Ovary (tissue), 9 donors: ENCODE data around the gene GSN. TPM values are rescaled to one million over a fixed set of nuclear protein-coding genes. Genes with fewer than 3 reads are reported as not detected.
A peak's percentile ranks its signal among the peaks of the same experiment; 100 is the strongest.

ENCODE experiments used
- DNase-seq, 5 donors: peaks; one replicate each; pipeline ENCODE4 v3.0.0-alpha.2; 2019 to 2020
- H3K27ac ChIP-seq, 2 donors: fragments of 200-600 bp; one replicate each; pipeline versions ENCODE4 v1.5.1 to v1.8.0; 2019 to 2022
- H3K27me3 ChIP-seq: fragments of 200-600 bp; one replicate; pipeline ENCODE4 v1.8.0; 2022
- H3K36me3 ChIP-seq: fragments of 200-600 bp; sonication (generic); one replicate; pipeline ENCODE4 v1.5.1; 2019
- H3K4me1 ChIP-seq: one replicate; pipeline ENCODE4 v1.8.1; 2013; ENCODE audit warnings: mild to moderate bottlenecking, moderate library complexity; ENCODE audit not compliant: insufficient read depth
- H3K4me3 ChIP-seq: fragments of 200-600 bp; sonication (generic); one replicate; pipeline ENCODE4 v1.5.1; 2017
- H3K9me3 ChIP-seq, 2 donors: fragments of 200-600 bp in 1 of 2; sonication (generic) in 1 of 2; one replicate each; pipeline versions ENCODE4 v1.5.1 to v1.8.1; 2013 to 2019; ENCODE audit warnings: mild to moderate bottlenecking in 1 of 2, moderate library complexity in 1 of 2
- EP300 ChIP-seq: sonication (generic); formaldehyde crosslinking; IDR thresholded peaks from one replicate; pipeline ENCODE4 v1.6.1; 2017; ENCODE audit warnings: antibody characterized with exemption
- POLR2A ChIP-seq: fragments of 450-650 bp; IDR thresholded peaks from one replicate; pipeline ENCODE4 v1.6.1; 2017; ENCODE audit warnings: antibody characterized with exemption, mild to moderate bottlenecking, moderate library complexity
- WGBS, 3 donors: extraction: QIAGEN DNeasy Blood & Tissue Kit in 1 of 3; methylation state at CpG; one replicate each; pipeline versions ENCODE4 v1.1.5 to v1.1.7; 2013 to 2017; 5-methylcytosine and 5-hydroxymethylcytosine counted together
- intact Hi-C, 4 donors: fragments of 100-400 bp; cut with DNase I; formaldehyde crosslinking; loops; one replicate each; pipeline versions ENCODE4 v1.11.0 to v1.15.1; 2022 to 2023
- polyA plus RNA-seq, 2 donors: library from polyadenylated mRNA; stranded (reverse); fragments of 200-250 nt in 1 of 2; fragments of 350-450 nt in 1 of 2; fragmentation: Illumina TruSeq in 1 of 2; extraction: RNeasy Lipid Tissue Mini Kit (QIAGEN cat#74804) in 1 of 2; gene quantifications; one replicate each; pipeline ENCODE4 v1.2.3, GENCODE V29; 2013 to 2014
- total RNA-seq, 7 donors: library from RNA; depleted of rRNA in 2 of 7; stranded (reverse); fragments of >200 nt in 2 of 7; fragmentation: NEBNext Ultra II Directional in 3 of 7; extraction: Animal tissue kit (Norgen Biotek cat#: 25700) in 3 of 7; gene quantifications; one replicate each; pipeline versions ENCODE4 v1.1.0 to v1.2.4, GENCODE V29; 2016 to 2023
- TF ChIP-seq, protein P1 (sequence below), 3 donors: fragments of 450-650 bp in 2 of 3; fragments of 200-600 bp in 1 of 3; IDR thresholded peaks; one replicate each; pipeline versions ENCODE4 v1.5.1 to v1.8.0; 2016 to 2022; ENCODE audit warnings: antibody characterized with exemption in 3 of 3, mild to moderate bottlenecking in 1 of 3
- donor health status: DM: no; HTN: no; CAD: no; lungs with moderate emphysema.
- donor health status: DM: no; HTN: no; CAD: no.
- donor health status: Bipolar disorder and iron deficiency.
- donor health status: DM: yes; HTN: yes; CAD: no.
- donor health status: DM: no; HTN: no; CAD: no.
- donor health status: DM: yes; HTN: yes; CAD: no.

Gene GSN
- total and polyA plus RNA-seq, 9 donors, result 188 to 706 (median 370) TPM

DNA sequence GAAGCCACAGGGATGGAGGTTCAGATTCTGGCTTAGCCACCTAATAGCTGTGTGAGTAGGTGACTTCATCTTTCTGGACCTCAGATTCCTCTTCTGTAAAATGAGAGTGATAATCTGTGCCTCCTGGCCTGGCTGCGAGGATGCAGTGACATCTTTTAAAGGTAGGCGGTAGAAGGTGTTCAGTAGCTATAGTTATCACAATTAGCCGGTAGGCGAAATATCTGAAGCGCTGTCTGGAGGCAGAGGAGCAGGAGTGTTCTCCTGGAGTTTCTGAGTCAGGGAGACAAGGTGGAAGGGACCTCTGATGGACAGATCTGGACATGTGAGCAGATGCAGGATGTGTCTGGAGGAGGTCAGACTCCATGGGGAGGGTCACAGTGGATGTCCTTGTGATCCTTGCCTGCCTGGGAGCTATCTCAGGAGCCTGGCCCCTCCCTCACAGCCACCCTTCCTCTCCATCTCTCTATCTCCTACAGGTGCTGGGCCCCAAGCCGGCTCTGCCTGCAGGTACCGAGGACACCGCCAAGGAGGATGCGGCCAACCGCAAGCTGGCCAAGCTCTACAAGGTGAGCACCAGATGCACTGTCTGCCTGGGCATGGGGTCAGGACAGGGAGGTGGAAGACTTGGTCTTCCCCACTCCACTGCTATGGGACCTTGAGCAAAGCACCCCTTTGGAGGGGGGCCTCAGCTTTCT is 45.6 kb downstream of the GSN start:
- no peaks in the 10 kb centered on the region for H3K36me3 ChIP-seq
- H3K27me3 ChIP-seq, result no peaks in the 10 kb centered on the region
- no peak overlapping the region for H3K4me3 ChIP-seq
- peak in 1 of 5 donors; percentile 17 for DNase-seq
- intact Hi-C loops, result no loop called here
- WGBS, 3 donors, result 96 to 97% (median 96%) methylated on average over 10 of the region's 10 CpGs
- no peak for TF ChIP-seq POLR2A
- TF ChIP-seq, protein P1, sequence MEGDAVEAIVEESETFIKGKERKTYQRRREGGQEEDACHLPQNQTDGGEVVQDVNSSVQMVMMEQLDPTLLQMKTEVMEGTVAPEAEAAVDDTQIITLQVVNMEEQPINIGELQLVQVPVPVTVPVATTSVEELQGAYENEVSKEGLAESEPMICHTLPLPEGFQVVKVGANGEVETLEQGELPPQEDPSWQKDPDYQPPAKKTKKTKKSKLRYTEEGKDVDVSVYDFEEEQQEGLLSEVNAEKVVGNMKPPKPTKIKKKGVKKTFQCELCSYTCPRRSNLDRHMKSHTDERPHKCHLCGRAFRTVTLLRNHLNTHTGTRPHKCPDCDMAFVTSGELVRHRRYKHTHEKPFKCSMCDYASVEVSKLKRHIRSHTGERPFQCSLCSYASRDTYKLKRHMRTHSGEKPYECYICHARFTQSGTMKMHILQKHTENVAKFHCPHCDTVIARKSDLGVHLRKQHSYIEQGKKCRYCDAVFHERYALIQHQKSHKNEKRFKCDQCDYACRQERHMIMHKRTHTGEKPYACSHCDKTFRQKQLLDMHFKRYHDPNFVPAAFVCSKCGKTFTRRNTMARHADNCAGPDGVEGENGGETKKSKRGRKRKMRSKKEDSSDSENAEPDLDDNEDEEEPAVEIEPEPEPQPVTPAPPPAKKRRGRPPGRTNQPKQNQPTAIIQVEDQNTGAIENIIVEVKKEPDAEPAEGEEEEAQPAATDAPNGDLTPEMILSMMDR (IDR thresholded peaks at IDR 0.05), result no peak
- no peak for TF ChIP-seq EP300
- peaks cover 7% of the 10 kb centered on the region for H3K4me1 ChIP-seq
- no peak overlapping the region for H3K27ac ChIP-seq
- H3K9me3 ChIP-seq, result no peaks in the 10 kb centered on the region

DNA sequence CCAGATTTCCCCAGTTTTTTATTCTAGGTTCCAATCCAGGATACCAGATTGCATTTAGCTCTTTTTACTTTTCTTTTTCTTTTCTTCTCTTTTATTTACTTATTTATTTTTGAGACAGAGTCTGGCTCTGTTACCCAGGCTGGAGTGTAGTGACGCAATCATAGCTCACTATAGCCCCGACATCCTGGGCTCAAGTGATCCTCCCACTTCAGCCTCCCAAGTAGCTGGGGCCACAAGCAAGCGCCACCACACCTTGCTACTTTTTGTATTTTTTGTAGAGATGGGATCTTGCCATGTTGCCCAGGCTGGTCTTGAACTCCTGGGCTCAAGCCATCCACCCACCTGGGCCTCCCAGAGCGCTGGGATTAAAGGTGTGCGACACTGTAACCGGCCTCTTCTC is 48.4 kb downstream of the GSN start:
- peak overlapping the region in 1 of 2 donors; percentile 13 for H3K27ac ChIP-seq
- no peaks in the 10 kb centered on the region for H3K27me3 ChIP-seq
- no peak for TF ChIP-seq EP300
- TF ChIP-seq POLR2A, result no peak
- TF ChIP-seq, protein P1 (IDR thresholded peaks at IDR 0.05), result no peak
- WGBS, 3 donors, result 89 to 94% (median 93%) methylated on average over 6 of the region's 6 CpGs
- H3K4me3 ChIP-seq, result no peak overlapping the region
- H3K4me1 ChIP-seq, result peaks cover 7% of the 10 kb centered on the region
- DNase-seq, result peak in 1 of 5 donors; percentile 16
- no peaks in the 10 kb centered on the region for H3K9me3 ChIP-seq
- intact Hi-C loops, result loop anchor here in 3 of 4 donors (5.0 kb wide), 4 partner anchors 39 to 104 kb away; no protein-coding TSS in a partner anchor
- no peaks in the 10 kb centered on the region for H3K36me3 ChIP-seq

DNA sequence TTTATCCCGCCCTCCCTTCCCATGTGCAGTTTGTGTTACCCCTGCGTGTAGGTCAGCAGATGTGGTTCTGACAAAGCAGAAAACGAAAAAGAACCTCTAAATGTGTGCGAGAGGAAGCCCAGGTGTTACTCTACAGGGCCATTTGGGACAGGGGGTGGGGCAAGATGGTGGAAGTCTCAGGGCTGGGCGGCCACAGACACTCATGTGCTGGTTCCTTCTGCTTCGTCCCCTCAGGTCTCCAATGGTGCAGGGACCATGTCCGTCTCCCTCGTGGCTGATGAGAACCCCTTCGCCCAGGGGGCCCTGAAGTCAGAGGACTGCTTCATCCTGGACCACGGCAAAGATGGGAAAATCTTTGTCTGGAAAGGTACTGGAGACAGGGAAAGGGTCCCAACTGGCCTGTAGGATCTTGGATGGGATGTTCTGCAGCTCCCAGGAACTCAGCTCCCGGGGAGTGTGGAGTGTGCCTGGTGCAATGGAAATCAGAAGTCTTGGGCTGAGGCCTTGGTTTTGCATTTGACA is 49.0 kb downstream of the GSN start:
- no peaks in the 10 kb centered on the region for H3K9me3 ChIP-seq
- DNase-seq, result peak in 1 of 5 donors; percentile 18
- peaks cover 7% of the 10 kb centered on the region for H3K4me1 ChIP-seq
- 92% methylated on average over 11 of the region's 11 CpGs for WGBS, 3 donors
- H3K27ac ChIP-seq, result peak overlapping the region; percentile 44 to 56
- no peak overlapping the region for H3K4me3 ChIP-seq
- intact Hi-C loops, result loop anchor here in 3 of 4 donors (5.0 kb wide), 4 partner anchors 40 to 105 kb away; no protein-coding TSS in a partner anchor
- H3K27me3 ChIP-seq, result no peaks in the 10 kb centered on the region
- no peaks in the 10 kb centered on the region for H3K36me3 ChIP-seq
- no peak for TF ChIP-seq EP300
- TF ChIP-seq POLR2A, result no peak
- TF ChIP-seq, protein P1 (IDR thresholded peaks at IDR 0.05), result no peak

DNA sequence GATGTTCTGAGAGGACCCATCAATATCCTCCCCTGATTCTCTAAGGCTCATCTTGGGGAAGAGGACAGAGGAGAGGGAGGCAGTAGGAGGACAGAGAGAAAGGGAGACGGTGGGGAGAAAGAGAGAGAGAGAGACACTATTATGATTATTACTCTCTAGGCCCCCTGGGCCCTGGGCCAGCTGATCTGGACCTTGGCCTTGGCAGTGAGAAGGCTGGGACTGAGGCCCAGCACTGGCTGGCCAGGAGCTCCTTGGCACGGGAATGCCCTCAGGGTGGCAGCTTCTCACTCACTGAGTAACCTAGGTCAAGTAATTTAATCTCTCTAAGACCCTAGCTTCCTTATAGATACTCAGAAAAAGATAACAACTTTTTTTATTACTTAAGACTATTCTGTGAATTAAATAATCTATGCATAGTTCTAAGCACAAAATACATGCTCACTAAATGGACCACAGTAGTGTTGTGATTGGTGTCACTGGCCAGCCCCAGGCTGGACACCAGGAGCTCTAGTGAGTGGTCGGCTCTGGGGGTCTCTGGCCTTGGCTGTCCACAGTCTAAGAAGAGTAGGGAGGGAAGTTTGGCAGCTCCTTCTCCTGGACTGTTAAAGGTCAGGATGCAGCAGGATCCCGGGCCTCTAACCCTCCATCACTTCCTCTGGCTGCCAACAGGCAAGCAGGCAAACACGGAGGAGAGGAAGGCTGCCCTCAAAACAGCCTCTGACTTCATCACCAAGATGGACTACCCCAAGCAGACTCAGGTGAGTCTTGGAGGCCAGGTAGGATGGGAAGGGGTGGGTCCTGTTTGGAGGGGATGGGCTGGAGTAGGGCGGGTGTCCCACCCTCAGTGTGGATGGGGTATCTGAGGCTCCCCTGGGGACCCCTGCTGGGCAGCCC is 50.0 kb downstream of the GSN start:
- intact Hi-C loops, result loop anchor here in 3 of 4 donors (5.0 kb wide), 4 partner anchors 41 to 106 kb away; no protein-coding TSS in a partner anchor
- DNase-seq, result peak in 4 of 5 donors; percentile 58 to 82 (median 75)
- no peaks in the 10 kb centered on the region for H3K36me3 ChIP-seq
- H3K4me1 ChIP-seq, result peaks cover 7% of the 10 kb centered on the region
- TF ChIP-seq, protein P1 (IDR thresholded peaks at IDR 0.05), result no peak
- TF ChIP-seq EP300, result no peak
- no peaks in the 10 kb centered on the region for H3K9me3 ChIP-seq
- 28 to 40% (median 32%) methylated on average over 5 to 6 of the region's 6 CpGs for WGBS, 3 donors
- no peaks in the 10 kb centered on the region for H3K27me3 ChIP-seq
- H3K27ac ChIP-seq, result peak overlapping the region; percentile 44 to 56
- no peak overlapping the region for H3K4me3 ChIP-seq
